Spleen (tissue), 11 donors: ENCODE results near the gene ITSN1. TPM values are rescaled to one million over a fixed set of nuclear protein-coding genes. Genes with fewer than 3 reads are reported as not detected.

Experiments used
- DNase-seq: peaks from one replicate; pipeline ENCODE4 v3.0.0-alpha.2; 2020
- H3K27ac ChIP-seq, 8 donors: fragments of 200-600 bp; sonication (generic) in 7 of 8; 1 replicate in 4 of 8; 2 replicates in 4 of 8; pipeline versions ENCODE4 v1.5.0 to v1.8.0; 2016 to 2021; ENCODE audit warnings: inconsistent platforms in 4 of 8, mild to moderate bottlenecking in 4 of 8, moderate library complexity in 1 of 8
- H3K27me3 ChIP-seq, 7 donors: fragments of 200-600 bp; sonication (generic) in 6 of 7; replicated peaks in 1 of 7; 1 replicate in 4 of 7; 2 replicates in 3 of 7; pipeline versions ENCODE4 v1.5.0 to v1.8.0; 2016 to 2021; ENCODE audit warnings: inconsistent platforms in 3 of 7, mild to moderate bottlenecking in 1 of 7
- H3K36me3 ChIP-seq, 6 donors: fragments of 200-600 bp; sonication (generic) in 5 of 6; 1 replicate in 4 of 6; 2 replicates in 2 of 6; pipeline versions ENCODE4 v1.5.0 to v1.8.0; 2016 to 2021; ENCODE audit warnings: inconsistent platforms in 2 of 6
- H3K4me1 ChIP-seq, 6 donors: fragments of 200-600 bp; sonication (generic) in 5 of 6; 1 replicate in 3 of 6; 2 replicates in 3 of 6; pipeline versions ENCODE4 v1.5.0 to v1.8.0; 2016 to 2021; ENCODE audit warnings: inconsistent platforms in 3 of 6
- H3K4me3 ChIP-seq, 8 donors: fragments of 200-600 bp; sonication (generic) in 7 of 8; 1 replicate in 4 of 8; 2 replicates in 4 of 8; pipeline versions ENCODE4 v1.5.0 to v1.8.0; 2016 to 2021; ENCODE audit warnings: inconsistent platforms in 4 of 8, mild to moderate bottlenecking in 4 of 8, moderate library complexity in 2 of 8
- H3K9me3 ChIP-seq, 8 donors: fragments of 200-600 bp; sonication (generic) in 7 of 8; 1 replicate in 4 of 8; 2 replicates in 4 of 8; pipeline versions ENCODE4 v1.5.0 to v1.8.0; 2016 to 2021; ENCODE audit warnings: inconsistent platforms in 4 of 8
- POLR2A ChIP-seq, 3 donors: fragments of 450-650 bp; IDR thresholded peaks; one replicate each; pipeline ENCODE4 v1.5.1; 2017; ENCODE audit warnings: antibody characterized with exemption in 3 of 3, mild to moderate bottlenecking in 1 of 3
- POLR2AphosphoS5 ChIP-seq, 3 donors: sonication (generic); formaldehyde crosslinking; IDR thresholded peaks; one replicate each; pipeline ENCODE4 v1.5.1; 2017; ENCODE audit warnings: antibody characterized with exemption in 3 of 3
- WGBS, 5 donors: extraction: QIAGEN DNeasy Blood & Tissue Kit in 3 of 5; methylation state at CpG; one replicate each; pipeline versions ENCODE4 v1.1.5 to v1.1.7; 2013 to 2018; 5-methylcytosine and 5-hydroxymethylcytosine counted together
- intact Hi-C: fragments of 100-400 bp; cut with DNase I; formaldehyde crosslinking; loops from one replicate; pipeline ENCODE4 v1.15.0; 2023; ENCODE audit warnings: low total_unique reads
- polyA plus RNA-seq, 3 donors: library from polyadenylated mRNA; stranded (reverse); fragments of 200-250 nt; gene quantifications; one replicate each; pipeline ENCODE4 v1.2.1, GENCODE V29; 2013
- total RNA-seq, 7 donors: library from RNA; depleted of rRNA in 3 of 7; stranded (reverse); fragments of >200 nt in 3 of 7; fragmentation: NEBNext Ultra II Directional in 4 of 7; extraction: Animal tissue kit (Norgen Biotek cat#: 25700) in 4 of 7; gene quantifications; one replicate each; pipeline versions ENCODE4 v1.1.0 to v1.2.1, GENCODE V29; 2016 to 2021
- TF ChIP-seq, protein P1 (sequence below), 11 experiments: fragments of 200-600 bp in 7 of 11; fragments of 450-650 bp in 4 of 11; sonication (generic) in 4 of 11; IDR thresholded peaks in 8 of 11; conservative IDR thresholded peaks in 3 of 11; 1 replicate in 7 of 11; 2 replicates in 4 of 11; pipeline versions ENCODE4 v1.4.0 to v1.8.0; 2016 to 2021; ENCODE audit warnings: antibody characterized with exemption in 11 of 11, inconsistent platforms in 4 of 11, mild to moderate bottlenecking in 1 of 11
- donor health status: healthy with polysubstance abuse.
- donor health status: DM: no; HTN: no; CAD: no; lungs with moderate emphysema.
- donor health status: DM: no; HTN: no; CAD: no.
- donor health status: Bipolar disorder and iron deficiency.
- donor health status: healthy.
- donor health status: DM: no; HTN: no; CAD: no.
- donor health status: DM: yes; HTN: yes; CAD: no.

The ITSN1 gene
- total and polyA plus RNA-seq, 10 donors: 4.1 to 89.0 (median 42.6) TPM

DNA sequence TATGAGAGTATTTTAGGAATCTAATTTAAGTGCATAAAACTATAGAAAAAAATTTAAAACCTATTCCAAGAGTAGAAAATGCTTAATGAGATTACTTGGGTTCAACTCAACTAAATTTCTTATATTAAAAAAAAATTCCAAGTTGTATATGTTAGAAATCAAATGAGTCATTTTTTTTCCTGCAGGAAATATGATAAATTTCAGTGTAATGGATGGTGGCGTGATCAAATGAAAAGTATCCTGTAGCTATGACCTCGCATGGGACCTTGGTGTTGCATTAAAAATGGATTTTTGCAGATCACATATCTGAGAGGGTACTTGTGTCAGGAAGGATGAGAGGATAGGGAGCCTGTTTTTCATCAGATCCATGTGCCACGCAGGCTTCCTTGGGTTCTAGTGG lies 255.4 kb downstream of the ITSN1 start:
- Histone ChIP-seq H3K36me3 (peaks cover 0 to 31% (median 13%) of the 10 kb centered on the region in 6 donors), H3K27me3 (peaks cover 0 to 4% (median 0%) of the 10 kb centered on the region in 7 donors), H3K9me3 (no peaks in the 10 kb centered on the region), H3K4me1 (peaks cover 0 to 14% (median 8%) of the 10 kb centered on the region in 6 donors), H3K27ac (no peak overlapping the region), H3K4me3 (no peak overlapping the region)
- no peak for DNase-seq
- intact Hi-C loops: no loop called here
- TF ChIP-seq, protein P1, sequence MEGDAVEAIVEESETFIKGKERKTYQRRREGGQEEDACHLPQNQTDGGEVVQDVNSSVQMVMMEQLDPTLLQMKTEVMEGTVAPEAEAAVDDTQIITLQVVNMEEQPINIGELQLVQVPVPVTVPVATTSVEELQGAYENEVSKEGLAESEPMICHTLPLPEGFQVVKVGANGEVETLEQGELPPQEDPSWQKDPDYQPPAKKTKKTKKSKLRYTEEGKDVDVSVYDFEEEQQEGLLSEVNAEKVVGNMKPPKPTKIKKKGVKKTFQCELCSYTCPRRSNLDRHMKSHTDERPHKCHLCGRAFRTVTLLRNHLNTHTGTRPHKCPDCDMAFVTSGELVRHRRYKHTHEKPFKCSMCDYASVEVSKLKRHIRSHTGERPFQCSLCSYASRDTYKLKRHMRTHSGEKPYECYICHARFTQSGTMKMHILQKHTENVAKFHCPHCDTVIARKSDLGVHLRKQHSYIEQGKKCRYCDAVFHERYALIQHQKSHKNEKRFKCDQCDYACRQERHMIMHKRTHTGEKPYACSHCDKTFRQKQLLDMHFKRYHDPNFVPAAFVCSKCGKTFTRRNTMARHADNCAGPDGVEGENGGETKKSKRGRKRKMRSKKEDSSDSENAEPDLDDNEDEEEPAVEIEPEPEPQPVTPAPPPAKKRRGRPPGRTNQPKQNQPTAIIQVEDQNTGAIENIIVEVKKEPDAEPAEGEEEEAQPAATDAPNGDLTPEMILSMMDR (IDR thresholded peaks at IDR 0.05 in 8 of 11, conservative IDR thresholded peaks at IDR 0.05 in 3 of 11): no peak
- no peak for TF ChIP-seq POLR2AphosphoS5 (IDR thresholded peaks at IDR 0.05)
- 82 to 88% (median 83%) methylated on average over 3 of the region's 3 CpGs for WGBS, 5 donors

DNA sequence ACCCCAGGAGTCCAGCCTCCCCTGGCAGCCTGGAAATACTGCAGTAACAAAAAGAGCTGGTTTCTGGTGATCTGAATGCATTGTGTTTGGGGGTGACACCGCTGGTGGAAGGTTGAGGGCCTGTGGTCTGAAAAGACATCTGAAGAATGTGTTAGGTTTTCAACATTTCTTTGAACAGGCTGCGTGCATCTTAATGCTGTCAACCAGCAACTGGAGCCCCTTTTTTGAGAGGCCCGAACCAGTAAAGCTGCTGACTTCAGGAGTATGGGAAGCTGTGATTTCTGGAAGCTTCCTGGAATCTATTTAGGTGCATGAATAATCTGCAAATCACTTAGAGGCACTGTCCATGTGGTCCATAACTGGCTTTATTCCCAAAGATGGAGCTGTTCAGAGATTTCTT lies 256.3 kb downstream of the ITSN1 start:
- peaks cover 0 to 39% (median 21%) of the 10 kb centered on the region in 6 donors for H3K36me3 ChIP-seq
- intact Hi-C loops: no loop called here

DNA sequence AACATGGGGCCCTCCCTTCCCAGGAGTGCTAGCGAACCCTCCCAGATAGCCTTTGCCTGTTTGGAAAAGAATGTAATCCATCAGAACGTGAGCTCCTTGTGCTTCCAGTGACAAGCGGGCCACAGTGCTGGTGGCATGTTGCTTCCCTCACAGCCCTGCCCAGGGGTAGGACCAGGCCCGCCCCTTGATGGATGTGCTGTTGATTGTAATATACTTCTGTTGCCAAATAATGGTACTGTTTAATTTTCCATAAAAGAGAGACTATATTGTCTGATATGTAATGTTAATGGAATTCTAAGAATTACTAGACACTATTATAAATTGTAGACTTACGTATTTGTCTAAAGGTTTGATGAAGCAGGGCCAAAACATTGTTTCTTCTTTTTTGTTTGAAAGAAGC lies 256.9 kb downstream of the ITSN1 start:
- H3K9me3 ChIP-seq: no peaks in the 10 kb centered on the region
- no peak overlapping the region for H3K4me3 ChIP-seq
- H3K36me3 ChIP-seq: peaks cover 0 to 46% (median 27%) of the 10 kb centered on the region in 6 donors
- TF ChIP-seq POLR2AphosphoS5 (IDR thresholded peaks at IDR 0.05) (no peak), POLR2A (IDR thresholded peaks at IDR 0.05) (no peak)
- TF ChIP-seq, protein P1 (IDR thresholded peaks at IDR 0.05 in 8 of 11, conservative IDR thresholded peaks at IDR 0.05 in 3 of 11): no peak
- peaks cover 0 to 4% (median 0%) of the 10 kb centered on the region in 7 donors for H3K27me3 ChIP-seq
- H3K27ac ChIP-seq: peak overlapping the region in 2 of 8 donors; percentile 18 to 22
- intact Hi-C loops: no loop called here
- DNase-seq: no peak
- peaks cover 0 to 11% (median 8%) of the 10 kb centered on the region in 6 donors for H3K4me1 ChIP-seq
- WGBS, 5 donors: 91 to 95% (median 94%) methylated on average over 5 of the region's 5 CpGs

More for the DNA sequence above, 256.3 kb downstream of the ITSN1 start:
- no peak overlapping the region for H3K4me3 ChIP-seq
- peaks cover 0 to 4% (median 0%) of the 10 kb centered on the region in 7 donors for H3K27me3 ChIP-seq
- WGBS, 5 donors: 87 to 91% (median 90%) methylated on average over 3 of the region's 3 CpGs
- DNase-seq: no peak
- no peaks in the 10 kb centered on the region for H3K9me3 ChIP-seq
- TF ChIP-seq POLR2AphosphoS5 (IDR thresholded peaks at IDR 0.05) (no peak), POLR2A (IDR thresholded peaks at IDR 0.05) (no peak)
- TF ChIP-seq, protein P1 (IDR thresholded peaks at IDR 0.05 in 8 of 11, conservative IDR thresholded peaks at IDR 0.05 in 3 of 11): no peak
- H3K27ac ChIP-seq: no peak overlapping the region
- H3K4me1 ChIP-seq: peaks cover 0 to 14% (median 8%) of the 10 kb centered on the region in 6 donors

GRCh38 chr21:33901412-33902288 lies 259.3 kb downstream of the ITSN1 start:
- H3K4me1 ChIP-seq: no peaks in the 10 kb centered on the region
- no peaks in the 10 kb centered on the region for H3K9me3 ChIP-seq
- H3K36me3 ChIP-seq: peaks cover 0 to 70% (median 50%) of the 10 kb centered on the region in 6 donors
- intact Hi-C loops: no loop called here
- no peaks in the 10 kb centered on the region for H3K27me3 ChIP-seq
- 72 to 85% (median 78%) methylated on average over 13 of the region's 13 CpGs for WGBS, 5 donors
- no peak overlapping the region for H3K27ac ChIP-seq
- no peak for DNase-seq
- H3K4me3 ChIP-seq: no peak overlapping the region
- TF ChIP-seq, protein P1 (IDR thresholded peaks at IDR 0.05 in 8 of 11, conservative IDR thresholded peaks at IDR 0.05 in 3 of 11): peak in 4 of 11 experiments; percentile 20 to 31 (median 28)
- TF ChIP-seq POLR2AphosphoS5 (IDR thresholded peaks at IDR 0.05) (peak in 2 of 3 donors; percentile 39 to 55), POLR2A (IDR thresholded peaks at IDR 0.05) (no peak)
